Prostate gland (tissue), 2 donors: ENCODE measurements around the gene NCOA7. TPM values are rescaled to one million over a fixed set of nuclear protein-coding genes. Genes with fewer than 3 reads are reported as not detected.

ENCODE experiments used
- DNase-seq: peaks from one replicate; pipeline ENCODE4 v3.0.0-alpha.2; 2019; ENCODE audit warnings: low spot score
- H3K27ac ChIP-seq, 2 donors: fragments of 200-600 bp; sonication (generic); 2 replicates each; pipeline ENCODE4 v1.5.1; 2017 to 2019
- H3K27me3 ChIP-seq: fragments of 200-600 bp; sonication (generic); replicated peaks from 2 replicates; pipeline ENCODE4 v1.5.1; 2019; ENCODE audit not compliant: insufficient read depth
- H3K36me3 ChIP-seq, 2 donors: fragments of 200-600 bp; sonication (generic); 1 replicate in 1 of 2; 2 replicates in 1 of 2; pipeline versions ENCODE4 v1.5.1 to v1.8.1; 2017 to 2019
- H3K4me1 ChIP-seq: fragments of 200-600 bp; sonication (generic); replicated peaks from 2 replicates; pipeline ENCODE4 v1.5.1; 2019
- H3K4me3 ChIP-seq, 2 donors: fragments of 200-600 bp; sonication (generic); 2 replicates each; pipeline ENCODE4 v1.5.1; 2017 to 2019
- H3K9me3 ChIP-seq: fragments of 200-600 bp; sonication (generic); 2 replicates; pipeline ENCODE4 v1.5.1; 2017
- CTCF ChIP-seq, 4 experiments: fragments of 200-600 bp in 2 of 4; fragments of 450-650 bp in 2 of 4; sonication (generic) in 2 of 4; IDR thresholded peaks; 1 replicate in 3 of 4; 2 replicates in 1 of 4; pipeline ENCODE4 v1.5.1; 2016 to 2019; ENCODE audit warnings: antibody characterized with exemption in 4 of 4, mild to moderate bottlenecking in 2 of 4, moderate library complexity in 2 of 4
- POLR2A ChIP-seq: fragments of 450-650 bp; IDR thresholded peaks from one replicate; pipeline ENCODE4 v1.6.1; 2016; ENCODE audit warnings: antibody characterized with exemption, mild to moderate bottlenecking
- POLR2AphosphoS5 ChIP-seq: sonication (generic); formaldehyde crosslinking; IDR thresholded peaks from one replicate; pipeline ENCODE4 v1.6.1; 2017; ENCODE audit warnings: antibody characterized with exemption
- WGBS: methylation state at CpG from one replicate; pipeline ENCODE4 v1.1.5; 2018; 5-methylcytosine and 5-hydroxymethylcytosine counted together
- intact Hi-C: fragments of 100-400 bp; cut with DNase I; formaldehyde crosslinking; loops from one replicate; pipeline ENCODE4 v1.14.2; 2022
- total RNA-seq, 2 donors: library from RNA; depleted of rRNA; stranded (reverse); fragments of >200 nt; gene quantifications; one replicate each; pipeline ENCODE4 v1.1.0, GENCODE V29; 2016

Gene NCOA7
- total RNA-seq, 2 donors from 2014 or later = 15.5 to 15.6 TPM

DNA sequence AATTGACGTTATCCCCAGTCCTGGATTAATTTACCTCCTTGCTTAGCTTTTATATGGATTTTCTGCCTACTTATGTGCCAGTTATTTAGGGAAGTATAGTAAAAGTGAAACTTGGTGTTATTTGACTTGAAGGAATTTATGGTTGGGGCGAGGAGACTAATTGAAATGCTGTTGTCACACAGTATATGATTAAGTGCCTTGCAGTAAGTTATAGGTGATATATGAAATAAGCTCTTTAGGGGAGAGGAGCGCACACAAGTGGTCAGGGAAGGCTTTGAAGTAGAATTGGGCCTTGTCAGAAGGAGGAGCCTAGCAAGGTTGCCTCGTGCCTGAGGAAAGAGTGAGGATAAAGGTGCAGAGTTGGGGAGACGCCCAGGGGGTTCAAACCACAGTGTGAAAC is 20.5 kb downstream of the NCOA7 start:
- 80% methylated on average over 5 of the region's 5 CpGs for WGBS
- TF ChIP-seq POLR2A (no peak), POLR2AphosphoS5 (no peak), CTCF (IDR thresholded peaks at IDR 0.05) (no peak)
- no peak overlapping the region for H3K4me3 ChIP-seq
- no peaks in the 10 kb centered on the region for H3K27me3 ChIP-seq
- no peaks in the 10 kb centered on the region for H3K4me1 ChIP-seq
- DNase-seq = no peak
- no peaks in the 10 kb centered on the region for H3K36me3 ChIP-seq
- no peaks in the 10 kb centered on the region for H3K9me3 ChIP-seq
- intact Hi-C loops = no loop called here
- no peak overlapping the region for H3K27ac ChIP-seq

- Histone ChIP-seq H3K36me3 (no peaks in the 10 kb centered on the region), H3K27ac (no peak overlapping the region), H3K4me1 (no peaks in the 10 kb centered on the region), H3K27me3 (no peaks in the 10 kb centered on the region), H3K9me3 (no peaks in the 10 kb centered on the region), H3K4me3 (no peak overlapping the region)
- TF ChIP-seq POLR2A = no peak
- no peak for TF ChIP-seq CTCF (IDR thresholded peaks at IDR 0.05)
- no peak for TF ChIP-seq POLR2AphosphoS5
- intact Hi-C loops = no loop called here
- DNase-seq = no peak
- 81% methylated on average over 10 of the region's 10 CpGs for WGBS
Observed at GRCh38 chr6:125812394-125813292, 21.9 kb downstream of the NCOA7 start.

DNA sequence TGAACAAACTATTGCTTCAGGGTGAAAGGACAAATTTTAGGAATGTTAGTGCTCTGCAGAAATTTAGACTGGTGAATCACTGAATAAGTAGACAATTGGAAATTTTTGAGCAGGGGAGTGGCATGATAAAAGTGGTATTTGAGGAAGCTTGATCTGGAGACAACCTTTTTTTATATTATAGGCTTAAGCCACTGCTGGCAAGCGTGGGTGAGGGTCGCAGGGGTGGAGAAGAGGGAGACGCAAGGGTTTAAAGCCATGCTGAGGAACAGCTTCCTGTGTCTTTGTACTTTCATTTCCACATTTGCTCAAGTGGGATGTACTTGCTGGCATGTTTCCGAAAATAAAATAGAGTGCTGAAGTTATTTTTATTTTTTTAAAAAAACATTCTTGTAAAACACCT is 23.7 kb downstream of the NCOA7 start:
- TF ChIP-seq CTCF (IDR thresholded peaks at IDR 0.05) (no peak), POLR2A (no peak), POLR2AphosphoS5 (no peak)
- WGBS = 68% methylated on average over 4 of the region's 4 CpGs
- H3K27ac ChIP-seq = no peak overlapping the region

GRCh38 chr6:125815080-125815910 is 24.5 kb downstream of the NCOA7 start:
- no peak for DNase-seq
- peaks cover 0 to under 1% of the 10 kb centered on the region in 2 donors for H3K36me3 ChIP-seq
- H3K27me3 ChIP-seq = no peaks in the 10 kb centered on the region
- H3K9me3 ChIP-seq = no peaks in the 10 kb centered on the region
- H3K27ac ChIP-seq = no peak overlapping the region
- intact Hi-C loops = no loop called here
- no peak overlapping the region for H3K4me3 ChIP-seq
- H3K4me1 ChIP-seq = no peaks in the 10 kb centered on the region
- WGBS = 53% methylated on average over 5 of the region's 5 CpGs
- TF ChIP-seq POLR2A (no peak), POLR2AphosphoS5 (no peak), CTCF (IDR thresholded peaks at IDR 0.05) (no peak)

More for the DNA sequence above, 23.7 kb downstream of the NCOA7 start:
- intact Hi-C loops = no loop called here
- H3K27me3 ChIP-seq = no peaks in the 10 kb centered on the region
- H3K4me3 ChIP-seq = no peak overlapping the region
- H3K4me1 ChIP-seq = no peaks in the 10 kb centered on the region
- no peaks in the 10 kb centered on the region for H3K36me3 ChIP-seq
- no peaks in the 10 kb centered on the region for H3K9me3 ChIP-seq
- no peak for DNase-seq
